22Rv1 (cell line): Measurements from ENCODE around the gene NUCKS1.

ENCODE experiments used
- H3K27ac ChIP-seq: fragments of 450-650 bp; 2 replicates; pipeline ENCODE4 v1.5.1; 2017
- ZFX ChIP-seq: fragments of 450-650 bp; IDR thresholded peaks from 2 replicates; pipeline ENCODE4 v1.6.1; 2017; ENCODE audit warnings: antibody characterized with exemption, borderline replicate concordance
- TF ChIP-seq, protein P1 (sequence below): fragments of 450-650 bp; IDR thresholded peaks from 2 replicates; pipeline ENCODE4 v1.5.1; 2017; ENCODE audit warnings: mild to moderate bottlenecking

Gene NUCKS1

DNA sequence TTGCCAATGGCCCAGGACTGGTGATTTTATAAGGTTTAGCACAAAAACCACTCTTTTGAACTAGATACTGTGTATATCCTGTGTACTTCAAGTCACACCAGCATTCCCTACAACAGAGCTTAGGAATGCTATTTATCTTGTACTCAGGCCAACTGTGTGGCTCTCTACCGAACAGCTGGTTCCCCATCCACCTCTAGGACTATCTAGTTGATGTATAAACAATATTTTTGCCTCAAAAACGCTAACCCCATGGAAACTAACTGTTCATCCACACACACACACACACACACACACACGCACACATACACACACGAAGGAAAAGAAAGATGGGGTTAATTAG lies 41.0 kb downstream of the NUCKS1 start:
- peak overlapping the region; percentile 91 for H3K27ac ChIP-seq
- TF ChIP-seq, protein P1, sequence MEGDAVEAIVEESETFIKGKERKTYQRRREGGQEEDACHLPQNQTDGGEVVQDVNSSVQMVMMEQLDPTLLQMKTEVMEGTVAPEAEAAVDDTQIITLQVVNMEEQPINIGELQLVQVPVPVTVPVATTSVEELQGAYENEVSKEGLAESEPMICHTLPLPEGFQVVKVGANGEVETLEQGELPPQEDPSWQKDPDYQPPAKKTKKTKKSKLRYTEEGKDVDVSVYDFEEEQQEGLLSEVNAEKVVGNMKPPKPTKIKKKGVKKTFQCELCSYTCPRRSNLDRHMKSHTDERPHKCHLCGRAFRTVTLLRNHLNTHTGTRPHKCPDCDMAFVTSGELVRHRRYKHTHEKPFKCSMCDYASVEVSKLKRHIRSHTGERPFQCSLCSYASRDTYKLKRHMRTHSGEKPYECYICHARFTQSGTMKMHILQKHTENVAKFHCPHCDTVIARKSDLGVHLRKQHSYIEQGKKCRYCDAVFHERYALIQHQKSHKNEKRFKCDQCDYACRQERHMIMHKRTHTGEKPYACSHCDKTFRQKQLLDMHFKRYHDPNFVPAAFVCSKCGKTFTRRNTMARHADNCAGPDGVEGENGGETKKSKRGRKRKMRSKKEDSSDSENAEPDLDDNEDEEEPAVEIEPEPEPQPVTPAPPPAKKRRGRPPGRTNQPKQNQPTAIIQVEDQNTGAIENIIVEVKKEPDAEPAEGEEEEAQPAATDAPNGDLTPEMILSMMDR, result no peak
- no peak for TF ChIP-seq ZFX

- peak overlapping the region; percentile 91 for H3K27ac ChIP-seq
These were observed 43.1 kb downstream of the NUCKS1 start for GRCh38 chr1:205706601-205707502.

DNA sequence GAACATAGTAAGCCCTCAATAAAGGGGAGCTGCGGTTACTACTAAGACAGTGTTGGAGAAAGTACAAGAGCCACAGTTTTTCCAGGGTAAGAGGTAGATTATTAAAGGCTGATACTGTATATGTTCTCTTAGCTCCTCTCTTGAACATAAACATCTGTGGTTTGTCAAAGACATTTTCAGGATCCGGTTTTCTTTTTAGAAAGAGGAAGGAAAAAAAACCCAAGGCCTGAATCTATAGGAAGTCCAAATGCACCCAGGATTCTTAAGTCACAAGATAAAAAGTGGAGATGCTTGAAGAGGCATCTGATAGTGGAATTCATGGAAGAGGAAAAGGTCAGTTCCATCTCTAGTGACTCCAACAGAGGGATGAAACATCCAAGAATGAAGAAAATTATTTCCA lies 45.1 kb downstream of the NUCKS1 start:
- TF ChIP-seq ZFX, result no peak
- TF ChIP-seq, protein P1, result no peak
- H3K27ac ChIP-seq, result peak overlapping the region; percentile 91

More at GRCh38 chr1:205706601-205707502, 43.1 kb downstream of the NUCKS1 start:
- TF ChIP-seq ZFX, result no peak
- TF ChIP-seq, protein P1, result no peak

DNA sequence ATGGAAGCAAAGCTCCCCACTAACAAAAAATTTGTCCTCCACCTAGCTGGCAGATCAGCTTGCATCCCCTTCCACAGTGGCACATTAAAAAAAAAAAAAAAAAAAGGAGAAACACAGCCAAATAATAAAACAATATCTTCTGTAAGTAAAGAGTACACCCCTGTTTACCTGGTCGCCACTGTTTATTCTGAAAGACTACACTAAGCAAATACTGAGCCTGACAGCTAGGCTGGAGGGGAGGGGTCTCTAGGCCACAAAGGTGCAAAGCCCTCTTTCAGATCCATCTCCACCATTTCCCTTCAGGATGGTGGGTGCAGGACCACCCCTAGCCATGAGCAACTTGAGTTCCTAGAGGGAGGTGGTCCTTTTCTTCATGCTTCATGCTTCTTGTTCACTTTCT lies 46.9 kb downstream of the NUCKS1 start:
- H3K27ac ChIP-seq, result peak overlapping the region; percentile 91
- no peak for TF ChIP-seq ZFX
- TF ChIP-seq, protein P1, result no peak

DNA sequence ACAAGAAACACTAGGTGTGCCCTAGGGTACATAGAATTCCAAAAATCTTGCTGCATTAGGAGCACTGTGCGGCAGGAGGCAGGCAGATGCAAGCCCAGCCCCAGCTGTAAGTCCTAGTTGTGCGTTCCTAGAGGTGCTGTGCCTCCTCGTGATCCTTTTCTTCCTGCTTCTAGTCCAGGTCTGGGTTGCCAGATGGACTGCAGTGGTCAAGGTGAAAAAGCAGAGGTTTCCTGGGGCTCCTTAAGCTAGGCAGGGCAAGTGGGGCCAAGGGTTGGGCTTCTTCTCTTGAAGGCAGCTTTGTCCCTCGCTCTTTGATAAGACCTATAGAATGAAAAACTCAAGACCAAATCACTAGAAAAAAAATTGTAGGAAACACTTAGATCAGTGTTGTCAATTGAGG lies 48.1 kb downstream of the NUCKS1 start:
- H3K27ac ChIP-seq, result peak overlapping the region; percentile 91
- TF ChIP-seq ZFX, result no peak
- TF ChIP-seq, protein P1, result no peak

GRCh38 chr1:205701420-205701819 lies 48.6 kb downstream of the NUCKS1 start:
- TF ChIP-seq, protein P1, result no peak
- TF ChIP-seq ZFX, result no peak
- H3K27ac ChIP-seq, result peak overlapping the region; percentile 91

GRCh38 chr1:205700865-205701401 lies 49.0 kb downstream of the NUCKS1 start:
- no peak for TF ChIP-seq ZFX
- TF ChIP-seq, protein P1, result no peak

More at GRCh38 chr1:205700865-205701401, 49.0 kb downstream of the NUCKS1 start:
- peak overlapping the region; percentile 91 for H3K27ac ChIP-seq
